DND-41 (cell line): Measurements from ENCODE around the gene SRD5A1.

ENCODE experiments used
- ATAC-seq: fragments of 200-7000 bp; cut with Tn5 transposase; 3 replicates; pipeline ENCODE4 v1.9.1; 2021; ENCODE audit warnings: low read depth; ENCODE audit not compliant: insufficient read depth
- DNase-seq: peaks from one replicate; pipeline ENCODE4 v3.0.0-alpha.2; 2020
- H2AFZ ChIP-seq: 2 replicates; pipeline ENCODE4 v1.6.0; 2012; ENCODE audit warnings: low read depth, low read length
- H3K27ac ChIP-seq: 2 replicates; pipeline ENCODE4 v1.5.1; 2012; ENCODE audit warnings: low read length, inconsistent platforms
- H3K27me3 ChIP-seq: fragments of 200-600 bp; sonication (generic); 2 replicates; pipeline ENCODE4 v1.6.0; 2012; ENCODE audit warnings: low read length, mild to moderate bottlenecking, inconsistent platforms; ENCODE audit not compliant: insufficient read depth, poor library complexity
- H3K36me3 ChIP-seq: 2 replicates; pipeline ENCODE4 v1.5.1; 2012; ENCODE audit warnings: low read length, inconsistent platforms; ENCODE audit not compliant: insufficient read depth
- H3K4me1 ChIP-seq: 2 replicates; pipeline ENCODE4 v1.5.1; 2012; ENCODE audit warnings: mild to moderate bottlenecking, low read length; ENCODE audit not compliant: insufficient read depth
- H3K4me2 ChIP-seq: 2 replicates; pipeline ENCODE4 v1.6.0; 2012; ENCODE audit warnings: mild to moderate bottlenecking, moderate library complexity, low read length, inconsistent platforms; ENCODE audit not compliant: insufficient read depth
- H3K4me3 ChIP-seq, 2 experiments: fragments of 200-600 bp in 1 of 2; shearing (Covaris generic) in 1 of 2; 2 replicates each; pipeline ENCODE4 v1.5.1; 2012 to 2016; ENCODE audit warnings: inconsistent platforms in 2 of 2, low read length in 2 of 2, mild to moderate bottlenecking in 2 of 2, low read depth in 1 of 2, moderate library complexity in 1 of 2
- H3K79me2 ChIP-seq: 2 replicates; pipeline ENCODE4 v1.6.0; 2012; ENCODE audit warnings: low read length, inconsistent platforms; ENCODE audit not compliant: insufficient read depth
- H3K9ac ChIP-seq: 2 replicates; pipeline ENCODE4 v1.6.0; 2012; ENCODE audit warnings: low read depth, mild to moderate bottlenecking, inconsistent platforms, low read length, moderate library complexity
- H3K9me3 ChIP-seq: 2 replicates; pipeline ENCODE4 v1.5.1; 2012; ENCODE audit warnings: low read length, moderate library complexity, mild to moderate bottlenecking, inconsistent platforms; ENCODE audit not compliant: insufficient read depth, severe bottlenecking
- H4K20me1 ChIP-seq: 2 replicates; pipeline ENCODE4 v1.6.0; 2012; ENCODE audit warnings: low read length; ENCODE audit not compliant: insufficient read depth
- CTCF ChIP-seq: IDR thresholded peaks from 2 replicates; pipeline ENCODE4 v1.5.1; 2012; ENCODE audit warnings: borderline replicate concordance, low read length, moderate library complexity, mild to moderate bottlenecking; ENCODE audit not compliant: poor library complexity, severe bottlenecking; ENCODE audit errors: extremely low read depth
- EZH2 ChIP-seq: IDR thresholded peaks from 3 replicates; pipeline ENCODE4 v1.6.1; 2012; ENCODE audit warnings: borderline replicate concordance, low read depth, mild to moderate bottlenecking, moderate library complexity, low read length, inconsistent platforms; ENCODE audit not compliant: severe bottlenecking

SRD5A1 gene

GRCh38 chr5:6604341-6604740 lies 28.9 kb upstream of the SRD5A1 start:
- Histone ChIP-seq H3K4me1 (no peaks in the 10 kb centered on the region), H3K27ac (no peak overlapping the region), H3K9ac (no peak overlapping the region), H3K4me2 (no peak overlapping the region), H3K4me3 (no peak overlapping the region), H3K27me3 (no peaks in the 10 kb centered on the region), H4K20me1 (peaks cover 29% of the 10 kb centered on the region; the same call in 1 of the 2 replicates), H3K36me3 (peaks cover 95% of the 10 kb centered on the region), H2AFZ (no peak overlapping the region), H3K79me2 (no peaks in the 10 kb centered on the region), H3K9me3 (no peaks in the 10 kb centered on the region)
- no peak for TF ChIP-seq CTCF
- no peak for TF ChIP-seq EZH2
- DNase-seq = no peak
- ATAC-seq = no peak

GRCh38 chr5:6604946-6605345 lies 28.3 kb upstream of the SRD5A1 start:
- no peak for ATAC-seq
- no peak overlapping the region for H3K27ac ChIP-seq
- H3K4me1 ChIP-seq = no peaks in the 10 kb centered on the region
- no peak overlapping the region for H3K4me3 ChIP-seq
- no peaks in the 10 kb centered on the region for H3K9me3 ChIP-seq
- DNase-seq = no peak
- TF ChIP-seq EZH2 (no peak), CTCF (no peak)
- peaks cover 29% of the 10 kb centered on the region; the same call in 1 of the 2 replicates for H4K20me1 ChIP-seq
- no peaks in the 10 kb centered on the region for H3K79me2 ChIP-seq
- no peak overlapping the region for H2AFZ ChIP-seq
- H3K36me3 ChIP-seq = peaks cover 96% of the 10 kb centered on the region
- H3K9ac ChIP-seq = no peak overlapping the region
- H3K4me2 ChIP-seq = no peak overlapping the region
- no peaks in the 10 kb centered on the region for H3K27me3 ChIP-seq

- Histone ChIP-seq H4K20me1 (peaks cover 27% of the 10 kb centered on the region), H3K9me3 (no peaks in the 10 kb centered on the region), H2AFZ (no peak overlapping the region), H3K9ac (no peak overlapping the region), H3K4me3 (no peak overlapping the region), H3K27me3 (no peaks in the 10 kb centered on the region), H3K36me3 (peaks cover 96% of the 10 kb centered on the region), H3K4me1 (no peaks in the 10 kb centered on the region), H3K79me2 (peaks cover 14% of the 10 kb centered on the region; the same call in 1 of the 2 replicates), H3K4me2 (no peak overlapping the region), H3K27ac (no peak overlapping the region)
- TF ChIP-seq EZH2 = no peak
- TF ChIP-seq CTCF = no peak
- DNase-seq (no peak), ATAC-seq (no peak)
Observed at GRCh38 chr5:6606884-6607558, 26.2 kb upstream of the SRD5A1 start.
